GM21825 (cell line): ENCODE results near the gene R3HDML.
A peak's percentile ranks its signal among the peaks of the same experiment; 100 is the strongest.
"Not testable (repeated sequence)": the region's sequence is repeated elsewhere in the genome, so short reads cannot be mapped to it uniquely, and the experiment has no call there.

Experiments
- ATAC-seq: cut with Tn5 transposase; IDR thresholded peaks from one replicate; pipeline ENCODE4 v1.9.1; 2021; ENCODE audit warnings: mild to moderate bottlenecking, moderate library complexity; ENCODE audit not compliant: unreplicated experiment

The R3HDML gene

GRCh38 chr20:44336725-44337380 is at the start of gene R3HDML:
R3HDML (plus strand) TSS chr20:44337043; CDS start chr20:44337158, 115 bp downstream.
- no peak for ATAC-seq

- ATAC-seq, result no peak
These were observed 49.4 kb upstream of the R3HDML start for GRCh38 chr20:44287272-44288097.

GRCh38 chr20:44288252-44288651 is 48.6 kb upstream of the R3HDML start:
- ATAC-seq, result no peak

GRCh38 chr20:44291754-44292153 is 45.1 kb upstream of the R3HDML start:
- ATAC-seq, result no peak

- no peak for ATAC-seq
These were observed 40.8 kb upstream of the R3HDML start for GRCh38 chr20:44296011-44296410.

GRCh38 chr20:44297721-44298120 is 39.1 kb upstream of the R3HDML start:
- ATAC-seq, result no peak

GRCh38 chr20:44299011-44299535 is 37.8 kb upstream of the R3HDML start:
- not testable (repeated sequence) for ATAC-seq

GRCh38 chr20:44301285-44301684 is 35.6 kb upstream of the R3HDML start:
- no peak for ATAC-seq

- no peak for ATAC-seq
These were observed 34.7 kb upstream of the R3HDML start for GRCh38 chr20:44302026-44302669.

- no peak for ATAC-seq
These were observed 34.1 kb upstream of the R3HDML start for GRCh38 chr20:44302736-44303135.

- no peak for ATAC-seq
These were observed 32.5 kb upstream of the R3HDML start for GRCh38 chr20:44304383-44304782.

GRCh38 chr20:44306927-44307326 is 29.9 kb upstream of the R3HDML start:
- ATAC-seq, result no peak

GRCh38 chr20:44309763-44310663 is 26.8 kb upstream of the R3HDML start:
- peak; percentile 6 for ATAC-seq

- peak; percentile 88 for ATAC-seq
These were observed 25.9 kb upstream of the R3HDML start, which contains the start of gene FITM2 for GRCh38 chr20:44310664-44311639. FITM2 (minus strand) TSS chr20:44311202; CDS start chr20:44311148, 54 bp downstream.

GRCh38 chr20:44314870-44315269 is 22.0 kb upstream of the R3HDML start:
- no peak for ATAC-seq

GRCh38 chr20:44319839-44320422 is 16.9 kb upstream of the R3HDML start:
- no peak for ATAC-seq

- ATAC-seq, result no peak
These were observed 12.5 kb upstream of the R3HDML start for GRCh38 chr20:44324343-44324742.

GRCh38 chr20:44326391-44327159 is 10.3 kb upstream of the R3HDML start:
- ATAC-seq, result no peak
